ENCODE data around the gene NLGN4X.

Gene NLGN4X

GRCh38 chrX:5891378-5891777 lies 337.3 kb downstream of the NLGN4X start:
- DNase-seq: no peak
- no peak for ATAC-seq
- H3K27me3 Mint-ChIP-seq: no peaks in the 10 kb centered on the region
- no peak overlapping the region for H3K4me3 Mint-ChIP-seq
- no peak overlapping the region for H3K27ac Mint-ChIP-seq
- H3K4me1 Mint-ChIP-seq: no peaks in the 10 kb centered on the region
- no peaks in the 10 kb centered on the region for H3K9me3 Mint-ChIP-seq

GRCh38 chrX:5876984-5877596 lies 351.6 kb downstream of the NLGN4X start:
- no peak for DNase-seq
- Mint-ChIP-seq H3K4me1 (no peaks in the 10 kb centered on the region), H3K4me3 (no peak overlapping the region), H3K27ac (no peak overlapping the region), H3K27me3 (no peaks in the 10 kb centered on the region), H3K9me3 (no peaks in the 10 kb centered on the region)
- ATAC-seq: no peak

GRCh38 chrX:5870238-5870637 lies 358.4 kb downstream of the NLGN4X start:
- DNase-seq (no peak), ATAC-seq (no peak)
- Mint-ChIP-seq H3K9me3 (peaks cover 0 to 5% of the 10 kb centered on the region in 2 donors), H3K4me3 (no peak overlapping the region), H3K4me1 (no peaks in the 10 kb centered on the region), H3K27ac (no peak overlapping the region), H3K27me3 (no peaks in the 10 kb centered on the region)

GRCh38 chrX:5869786-5870185 lies 358.9 kb downstream of the NLGN4X start:
- ATAC-seq: no peak
- Mint-ChIP-seq H3K27ac (no peak overlapping the region), H3K9me3 (peaks cover 0 to 5% of the 10 kb centered on the region in 2 donors), H3K4me1 (no peaks in the 10 kb centered on the region), H3K4me3 (no peak overlapping the region), H3K27me3 (no peaks in the 10 kb centered on the region)
- DNase-seq: no peak

GRCh38 chrX:5867778-5868177 lies 360.9 kb downstream of the NLGN4X start:
- DNase-seq (no peak), ATAC-seq (no peak)
- Mint-ChIP-seq H3K27me3 (no peaks in the 10 kb centered on the region), H3K4me1 (no peaks in the 10 kb centered on the region), H3K27ac (no peak overlapping the region), H3K4me3 (no peak overlapping the region), H3K9me3 (peaks cover 0 to 5% of the 10 kb centered on the region in 2 donors)

GRCh38 chrX:5857232-5857631 lies 371.4 kb downstream of the NLGN4X start:
- DNase-seq (no peak), ATAC-seq (no peak)
- no peaks in the 10 kb centered on the region for H3K27me3 Mint-ChIP-seq
- no peak overlapping the region for H3K27ac Mint-ChIP-seq
- H3K4me1 Mint-ChIP-seq: no peaks in the 10 kb centered on the region
- H3K9me3 Mint-ChIP-seq: no peaks in the 10 kb centered on the region
- no peak overlapping the region for H3K4me3 Mint-ChIP-seq

GRCh38 chrX:5852941-5853340 lies 375.7 kb downstream of the NLGN4X start:
- H3K4me3 Mint-ChIP-seq: no peak overlapping the region
- no peaks in the 10 kb centered on the region for H3K4me1 Mint-ChIP-seq
- no peaks in the 10 kb centered on the region for H3K27me3 Mint-ChIP-seq
- DNase-seq (no peak), ATAC-seq (no peak)
- no peak overlapping the region for H3K27ac Mint-ChIP-seq
- no peaks in the 10 kb centered on the region for H3K9me3 Mint-ChIP-seq

GRCh38 chrX:5842601-5843000 lies 386.1 kb downstream of the NLGN4X start:
- DNase-seq (no peak), ATAC-seq (no peak)
- H3K27ac Mint-ChIP-seq: no peak overlapping the region
- H3K27me3 Mint-ChIP-seq: no peaks in the 10 kb centered on the region
- no peaks in the 10 kb centered on the region for H3K4me1 Mint-ChIP-seq
- H3K9me3 Mint-ChIP-seq: no peaks in the 10 kb centered on the region
- H3K4me3 Mint-ChIP-seq: no peak overlapping the region

All from stimulated activated naive CD8-positive, alpha-beta T cell treated with anti-CD3 and anti-CD28 coated beads, Interleukin-15, amount 100 ng/mL, for 72 hours (primary cell).